Stimulated activated CD4-positive, alpha-beta T cell treated with anti-CD3 and anti-CD28 coated beads, Interleukin-4, amount 100 ng/mL, for 1 hour (primary cell): ENCODE results near the gene ATL2.
A peak's percentile ranks its signal among the peaks of the same experiment; 100 is the strongest.
"Not testable (repeated sequence)": the region's sequence is repeated elsewhere in the genome, so short reads cannot be mapped to it uniquely, and the experiment has no call there.

ENCODE experiments used
- DNase-seq: peaks from one replicate; pipeline ENCODE4 v3.0.0-alpha.2; 2020

ATL2 gene

DNA sequence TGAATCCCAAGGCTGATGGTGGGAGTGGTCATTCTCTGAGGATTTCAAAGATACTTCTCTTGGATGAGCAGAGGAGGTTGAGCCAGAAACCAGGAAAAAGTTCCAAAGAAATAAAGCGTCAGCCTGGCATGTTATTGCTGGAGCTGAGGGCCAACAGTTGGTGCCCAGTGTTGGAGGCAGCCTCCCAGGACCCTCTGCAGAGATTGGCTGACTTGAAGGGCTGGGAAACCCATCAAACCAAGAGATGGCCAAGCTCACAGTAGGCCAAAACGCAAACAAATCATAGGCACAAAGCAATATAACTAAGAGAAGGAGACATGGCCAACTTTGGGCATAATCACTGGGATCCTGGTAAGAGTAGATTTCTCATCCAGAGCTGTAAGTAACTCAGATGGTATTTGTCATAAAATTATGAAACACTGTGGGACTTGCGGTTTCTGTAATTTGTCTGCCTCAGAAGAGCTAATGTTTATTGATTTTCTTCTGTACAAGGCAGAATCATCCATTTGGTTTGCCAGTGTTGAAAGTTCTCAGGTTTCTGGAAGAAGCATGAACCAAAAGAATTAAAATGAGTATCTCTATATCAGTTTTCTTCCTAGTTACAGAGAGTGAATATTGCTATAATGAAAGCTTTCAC, 108.3 kb downstream of the ATL2 start:
- no peak for DNase-seq

DNA sequence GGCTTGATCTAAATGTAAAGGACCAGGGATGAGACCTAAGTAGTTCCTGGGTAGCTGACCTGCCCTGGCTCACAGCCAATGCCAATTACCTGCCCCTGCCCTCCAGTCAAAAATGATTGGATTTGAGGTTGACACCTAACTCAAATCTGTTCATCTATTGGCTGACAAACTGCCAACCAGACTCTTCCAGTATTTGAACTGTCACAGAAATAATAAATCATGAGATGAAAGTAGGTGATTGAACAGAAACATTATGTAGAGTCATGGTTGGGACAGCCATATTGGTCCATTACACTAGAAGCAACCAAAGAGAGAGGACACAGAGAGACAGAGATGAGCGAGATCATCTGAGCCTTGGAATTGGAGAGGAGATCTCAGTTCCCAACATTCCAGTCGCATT, 109.1 kb downstream of the ATL2 start:
- DNase-seq: no peak

DNA sequence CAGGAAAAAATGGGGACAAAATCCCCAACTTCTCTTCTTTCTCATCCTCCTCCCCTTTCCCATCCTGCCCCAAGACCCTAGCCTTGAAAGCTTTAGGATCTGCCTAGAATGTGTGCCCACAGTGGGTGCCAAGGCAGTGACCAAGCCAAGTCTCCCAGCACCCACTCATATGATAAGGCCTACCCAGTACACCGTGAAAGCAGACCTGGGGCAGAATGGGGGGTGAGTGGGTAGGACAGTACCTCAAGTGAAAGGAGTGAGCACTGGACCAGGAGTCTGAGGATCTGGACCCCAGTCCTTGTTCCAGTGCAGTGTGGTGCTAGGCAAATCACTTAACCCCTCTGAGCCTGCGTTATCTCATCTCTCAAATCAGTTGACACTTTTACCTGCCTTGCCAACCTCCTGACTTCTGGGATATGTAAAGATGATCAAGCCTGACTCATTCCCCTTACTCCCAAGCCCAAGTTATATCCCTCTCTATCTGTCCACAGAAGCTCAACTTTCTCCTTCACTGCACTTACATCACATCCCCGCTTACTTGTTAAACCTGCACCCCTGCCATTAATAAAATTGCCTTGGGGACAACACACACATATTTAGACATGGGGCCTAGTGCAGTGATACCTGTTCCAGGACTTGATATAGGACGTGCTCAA, 109.7 kb downstream of the ATL2 start:
- no peak for DNase-seq

DNA sequence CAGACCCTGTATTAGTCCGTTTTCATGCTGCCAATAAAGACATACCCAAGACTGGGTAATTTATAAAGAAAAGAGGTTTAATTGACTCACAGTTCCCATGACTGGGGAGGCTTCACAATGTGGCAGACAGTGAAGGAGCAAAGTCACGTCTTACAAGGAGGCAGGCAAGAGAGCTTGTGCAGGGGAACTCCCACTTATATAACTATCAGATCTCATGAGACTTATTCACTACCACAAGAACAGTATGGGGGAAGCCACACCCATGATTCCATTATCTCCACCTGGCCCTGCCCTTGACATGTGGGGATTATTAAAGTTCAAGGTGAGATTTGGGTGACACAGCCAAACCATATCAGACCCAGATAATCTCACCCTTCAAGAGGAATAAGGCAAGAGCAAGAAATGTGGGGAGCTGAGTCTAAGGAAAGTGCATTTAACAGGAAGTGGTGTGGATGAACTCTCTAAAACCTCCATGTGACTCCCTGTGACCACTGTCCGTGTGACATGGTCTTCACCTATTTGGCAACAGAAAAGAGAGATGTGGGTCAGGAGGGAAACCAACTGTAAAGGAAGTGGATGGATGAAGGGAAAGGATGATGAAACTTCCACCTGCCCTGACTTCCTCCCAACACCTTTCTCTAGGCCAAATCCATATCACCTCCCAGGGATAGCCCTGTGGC, 110.6 kb downstream of the ATL2 start:
- DNase-seq: no peak

DNA sequence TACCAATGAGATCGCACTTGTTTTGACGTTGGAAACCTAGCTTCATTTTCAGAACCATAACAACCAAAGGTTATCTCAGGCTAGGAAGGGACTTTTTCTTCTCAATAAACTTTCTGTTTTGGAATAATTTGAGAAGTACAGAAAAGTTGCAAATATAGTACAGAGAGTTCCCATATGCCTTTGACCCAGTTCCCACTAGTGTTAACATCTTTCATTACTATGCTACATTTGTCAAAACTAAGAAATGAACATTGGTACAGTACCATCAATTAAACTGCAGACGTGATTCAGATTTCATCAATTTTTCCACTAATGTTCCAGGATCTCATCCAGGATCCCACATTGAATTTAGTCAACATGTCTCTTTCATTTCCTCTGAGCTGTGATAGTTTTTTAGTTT, 111.6 kb downstream of the ATL2 start:
- DNase-seq: no peak

DNA sequence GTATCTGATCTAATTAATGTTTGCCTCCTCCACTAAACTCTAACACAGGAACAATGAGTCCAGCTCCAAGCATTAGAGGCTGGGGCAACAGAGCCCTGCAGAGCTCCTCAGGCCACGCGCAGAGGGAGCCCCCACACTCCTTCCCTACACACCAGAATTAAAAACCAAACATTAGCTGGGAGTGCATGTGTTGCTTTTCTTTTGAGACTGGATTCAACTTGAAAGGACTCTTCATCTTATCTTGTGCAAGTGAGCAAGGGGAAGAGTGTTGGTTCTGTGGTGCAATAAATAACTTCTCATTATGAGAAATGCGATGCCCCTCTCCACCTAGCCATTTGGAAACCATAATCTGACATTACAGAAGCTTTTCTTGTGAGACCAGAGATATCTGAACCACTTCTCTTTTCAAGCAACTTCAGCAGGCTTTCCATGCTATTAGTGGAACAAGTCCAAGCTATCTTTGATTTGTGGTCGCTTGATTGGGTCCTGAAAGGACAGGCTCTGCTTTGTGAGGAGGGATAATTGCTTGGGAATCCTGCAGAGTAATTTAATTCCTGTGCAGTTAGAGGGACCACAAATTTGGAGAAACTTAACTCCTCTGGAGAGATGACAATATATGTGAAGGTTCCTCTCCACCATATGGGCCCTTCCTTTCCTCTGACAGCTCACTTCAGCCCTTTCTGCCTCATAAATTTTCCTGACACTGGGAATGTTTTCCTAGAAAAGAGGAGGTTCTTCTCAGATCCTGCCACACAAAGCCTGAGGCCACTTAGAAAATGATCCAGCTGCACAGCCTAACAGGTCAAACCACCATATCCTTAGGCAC, 112.5 kb downstream of the ATL2 start:
- DNase-seq: no peak

DNA sequence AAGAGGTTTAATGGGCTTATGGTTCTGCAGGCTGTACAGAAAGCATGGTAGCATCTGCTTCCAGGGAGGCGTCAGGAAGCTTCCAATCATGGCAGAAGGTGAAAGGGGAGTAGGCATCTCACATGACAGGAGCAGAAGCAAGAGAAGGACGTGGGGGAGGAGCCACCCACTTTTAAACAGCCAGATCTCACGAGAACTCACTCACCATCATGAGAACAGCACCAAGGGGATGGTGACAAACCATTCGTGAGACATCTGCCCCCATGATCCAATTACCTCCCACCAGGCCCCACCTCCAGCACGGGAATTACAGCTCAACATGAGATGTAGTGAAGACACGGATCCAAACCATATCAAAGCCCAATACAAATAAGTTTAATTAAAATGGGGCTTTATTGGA, 113.8 kb downstream of the ATL2 start:
- no peak for DNase-seq

DNA sequence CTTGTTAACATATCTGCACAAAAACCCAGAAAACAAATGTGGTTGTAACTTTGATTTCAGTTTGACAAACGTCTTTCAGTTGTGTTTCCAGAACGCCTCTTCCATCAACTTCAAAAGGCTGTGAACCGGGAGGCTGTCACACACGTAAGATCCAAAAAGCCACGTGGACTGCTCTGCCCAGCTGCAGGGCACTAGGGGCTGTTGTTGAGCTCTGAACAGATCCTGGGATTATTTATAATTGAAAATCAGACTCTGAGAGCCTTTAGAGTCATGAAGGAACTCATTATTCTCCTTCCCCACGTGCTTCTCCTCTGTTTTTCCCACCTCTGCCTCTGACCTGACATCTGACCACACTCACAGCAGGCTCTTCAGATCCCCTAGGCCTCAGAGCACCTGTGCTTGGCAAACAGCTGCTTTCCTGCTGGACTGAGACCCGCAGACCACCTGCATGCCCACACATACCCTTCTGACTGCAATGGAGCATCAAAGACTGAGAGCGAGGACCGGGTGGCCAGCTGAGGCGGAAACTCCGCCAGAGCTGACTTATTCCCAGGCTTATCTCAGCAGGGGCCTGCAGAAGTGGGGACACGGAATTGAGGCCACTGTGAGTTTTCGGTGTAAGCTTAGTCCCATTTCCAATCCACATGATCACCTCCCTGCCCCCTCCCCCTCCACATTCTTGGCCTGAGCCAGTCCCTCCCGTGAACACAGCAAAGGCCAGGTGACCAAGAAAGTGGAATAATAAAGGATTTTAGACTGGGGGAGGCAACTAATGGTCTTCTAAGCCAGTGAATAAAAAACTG, 114.8 kb downstream of the ATL2 start:
- peak; percentile 15 for DNase-seq

DNA sequence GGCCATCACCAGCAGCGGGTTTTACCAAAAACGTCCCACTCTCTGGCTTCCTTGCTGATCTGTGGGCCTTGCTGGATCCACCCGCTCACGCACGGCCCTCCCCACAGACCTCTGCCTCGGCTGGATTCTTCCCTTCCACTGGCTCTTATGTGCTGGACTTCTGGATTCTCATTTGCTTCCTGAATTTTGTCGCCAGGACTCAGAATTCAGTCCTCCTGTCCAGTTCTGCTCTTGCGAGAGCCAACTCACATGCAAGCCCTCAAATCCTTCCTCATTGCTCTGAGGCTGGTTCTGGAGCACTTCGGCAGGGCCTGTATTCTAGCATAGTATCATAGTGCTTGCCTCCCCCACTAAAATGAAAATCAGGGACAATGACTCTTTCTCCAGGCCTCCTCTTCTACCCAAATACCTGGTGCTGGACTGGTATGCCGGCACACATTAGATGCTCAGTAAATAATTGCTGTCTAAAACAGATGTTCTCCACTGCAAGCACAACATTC, 115.5 kb downstream of the ATL2 start:
- DNase-seq: no peak

DNA sequence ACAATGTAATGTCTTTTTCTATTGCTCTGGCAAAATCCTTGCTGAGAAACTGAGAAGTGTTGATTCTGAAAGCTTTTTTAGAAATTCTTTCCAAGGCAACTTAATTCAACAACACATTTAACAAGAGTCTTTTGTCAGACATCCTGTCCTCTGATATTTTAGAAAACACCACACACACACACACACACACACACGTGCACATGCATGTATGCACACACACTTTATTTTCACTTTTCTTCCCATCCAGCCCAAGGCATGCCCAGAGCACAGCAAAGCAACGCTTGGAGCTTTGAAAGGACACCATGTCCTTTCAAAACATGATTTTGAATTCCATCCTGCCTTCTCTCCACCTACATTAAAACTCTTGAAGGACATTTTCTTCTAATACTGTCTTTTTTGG, 116.1 kb downstream of the ATL2 start:
- no peak for DNase-seq

DNA sequence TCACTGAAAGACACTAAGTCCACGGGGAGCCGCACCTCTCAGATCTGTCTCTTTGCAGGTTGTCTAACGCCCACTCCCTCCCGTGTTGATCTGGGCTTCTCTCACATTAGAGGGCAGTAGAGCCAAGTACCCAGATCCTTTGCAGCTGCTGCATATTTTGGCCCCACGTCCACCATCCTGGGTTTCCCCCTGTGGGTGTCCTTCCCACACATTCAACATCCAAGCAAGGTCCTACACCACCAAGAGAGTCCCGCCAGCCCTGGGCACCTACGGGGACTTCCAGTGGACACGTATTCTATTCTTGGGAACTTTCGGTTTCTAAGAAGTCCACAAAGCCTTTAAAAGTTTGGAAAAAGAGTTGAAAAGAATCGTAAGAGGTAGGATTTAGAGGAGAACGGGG, 116.6 kb downstream of the ATL2 start:
- DNase-seq: peak; percentile 5

DNA sequence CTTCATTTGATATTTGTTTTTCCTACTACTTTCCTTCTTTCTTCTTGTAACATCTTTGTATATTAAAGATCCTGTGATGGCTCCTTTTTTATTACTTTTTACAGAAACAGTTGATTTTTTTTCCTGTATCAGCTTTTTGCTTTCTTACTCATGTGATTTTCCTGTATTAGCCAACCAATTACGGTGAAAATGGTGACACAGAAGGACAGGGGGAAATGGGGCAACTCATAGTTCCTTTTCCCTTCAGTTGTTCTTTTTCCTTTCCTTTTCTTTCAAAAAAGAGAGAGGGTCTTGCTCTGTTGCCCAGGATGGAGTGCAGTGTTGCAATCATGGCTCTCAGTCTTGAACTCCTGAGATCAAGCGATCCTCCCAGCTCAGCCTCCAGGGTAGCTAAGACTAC, 117.8 kb downstream of the ATL2 start:
- DNase-seq: no peak

DNA sequence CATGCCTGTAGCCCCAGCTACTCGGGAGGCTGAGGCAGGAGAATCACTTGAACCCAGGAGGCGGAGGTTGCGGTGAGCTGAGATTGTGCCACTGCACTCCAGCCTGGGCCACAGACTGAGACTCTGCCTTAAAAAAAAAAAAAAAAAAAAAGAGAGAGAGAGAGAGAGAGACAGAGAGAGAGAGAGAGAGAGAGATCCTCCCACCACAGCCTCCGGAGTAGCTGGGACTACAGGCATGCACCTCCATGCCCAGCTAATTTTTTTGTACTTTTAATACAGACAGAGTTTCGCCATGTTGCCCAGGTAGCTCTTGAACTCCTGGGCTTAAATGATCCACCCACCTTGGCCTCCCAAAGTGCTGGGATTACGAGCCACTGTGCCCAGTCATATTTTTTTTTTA, 119.4 kb downstream of the ATL2 start:
- DNase-seq: not testable (repeated sequence)

DNA sequence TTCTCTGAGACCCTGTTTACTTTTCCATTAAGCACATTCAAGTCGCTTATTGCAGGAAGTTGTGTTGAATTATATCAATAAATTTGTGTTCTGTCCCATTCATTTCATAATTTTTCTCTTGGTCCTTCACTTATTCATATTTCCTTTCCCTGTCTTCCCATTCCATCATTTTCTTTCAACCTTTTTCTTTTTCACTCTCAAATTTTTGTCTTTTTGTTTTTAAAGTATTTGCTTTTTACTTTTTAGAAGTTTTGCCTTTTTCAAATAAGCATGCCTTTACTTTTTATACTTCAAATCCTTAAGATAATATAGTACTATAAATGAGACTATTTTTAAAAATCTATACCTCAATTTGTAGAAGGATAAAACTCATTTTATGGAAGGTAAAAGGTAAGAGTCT, 120.5 kb downstream of the ATL2 start:
- DNase-seq: no peak

DNA sequence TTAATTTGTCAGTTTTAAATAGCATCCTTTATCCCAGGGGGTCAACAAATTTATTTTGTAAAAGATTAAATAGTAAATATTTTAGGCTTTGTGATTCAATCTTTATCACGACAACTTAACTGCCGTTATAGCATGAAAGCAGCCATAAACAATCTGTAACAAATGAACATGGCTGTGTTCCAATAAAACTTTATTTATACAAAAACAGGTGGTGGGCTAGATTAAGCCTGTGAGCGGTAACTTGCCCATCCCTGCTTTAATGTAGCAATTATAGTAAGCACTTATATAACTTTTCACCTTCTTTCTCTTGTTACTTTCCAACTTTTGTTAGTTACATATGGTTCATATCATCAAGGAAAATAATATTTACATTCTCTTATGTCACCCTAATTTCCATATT, 121.9 kb downstream of the ATL2 start:
- no peak for DNase-seq

DNA sequence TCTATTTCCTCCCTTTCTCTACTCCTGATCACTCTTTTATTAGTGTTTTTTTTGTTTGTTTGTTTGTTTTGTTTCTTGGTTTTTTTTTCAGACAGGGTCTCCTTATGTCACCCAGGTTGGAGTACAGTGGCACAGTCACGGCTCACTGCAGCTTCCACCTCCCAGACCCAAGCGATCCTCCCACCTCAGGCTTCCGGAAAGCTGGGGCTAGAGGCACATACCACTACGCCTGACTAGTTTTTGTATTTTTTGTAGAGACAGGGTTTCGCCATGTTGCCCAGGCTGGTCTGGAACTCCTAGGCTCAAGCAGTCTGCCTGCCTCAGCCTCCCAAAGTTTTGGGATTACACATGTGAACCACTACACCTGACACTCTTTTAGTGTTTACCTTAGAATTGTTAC, 122.3 kb downstream of the ATL2 start:
- DNase-seq: no peak

DNA sequence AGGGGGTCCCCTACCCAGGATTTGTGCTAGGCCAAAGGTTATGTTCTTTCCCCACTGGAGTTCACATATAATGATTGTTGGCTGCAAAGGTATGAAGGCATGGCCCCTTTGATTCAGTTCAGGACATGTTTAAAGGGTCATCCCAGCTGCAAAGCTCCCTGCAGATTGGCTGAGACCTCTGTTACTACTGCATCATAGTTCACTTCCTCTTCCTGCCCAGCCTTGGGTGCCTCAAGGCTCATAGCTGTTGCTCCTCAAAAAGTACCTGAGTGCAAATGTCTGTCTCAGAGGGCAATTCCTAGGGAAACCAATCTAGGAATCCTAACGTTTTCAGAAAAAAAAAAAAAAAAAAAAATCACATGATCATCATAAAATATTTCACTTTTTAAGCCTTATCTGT, 125.1 kb downstream of the ATL2 start:
- DNase-seq: no peak

DNA sequence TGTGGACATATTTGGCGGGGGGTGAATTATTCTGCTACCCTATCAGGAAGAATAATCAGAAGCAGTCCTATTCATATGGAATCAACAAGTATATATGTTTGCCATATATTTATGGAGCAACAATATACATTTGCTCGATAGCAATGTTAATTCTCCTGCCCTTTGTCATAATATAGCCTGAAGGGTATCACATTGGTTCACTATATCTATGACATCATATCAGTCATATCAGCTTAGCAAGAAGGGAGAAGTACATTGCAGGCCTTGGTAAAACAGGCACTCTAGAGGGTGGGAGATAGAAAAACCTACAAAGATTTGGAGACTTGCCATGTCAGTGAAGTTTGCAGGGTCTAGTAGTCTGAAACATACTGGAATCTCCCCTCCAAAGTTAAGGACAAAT, 128.4 kb downstream of the ATL2 start:
- DNase-seq: no peak

DNA sequence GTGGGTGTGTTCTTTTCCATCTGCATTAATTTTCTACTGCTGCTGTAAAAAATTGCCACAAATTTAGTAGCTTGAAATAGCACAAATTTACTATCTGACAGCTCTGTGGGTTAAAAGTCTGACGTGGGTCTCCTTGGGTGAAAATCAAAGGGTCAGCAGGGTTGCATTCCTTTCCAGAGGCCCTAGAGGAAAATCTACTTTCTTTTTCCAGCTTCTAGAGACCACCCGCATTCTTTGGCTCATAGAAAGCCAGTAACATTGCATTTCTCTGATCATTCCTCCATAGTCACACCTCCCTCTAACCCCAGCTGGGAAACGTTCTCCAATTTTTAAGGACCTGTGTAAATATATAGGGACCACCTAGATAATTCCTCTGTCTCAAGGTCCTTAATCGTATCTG, 128.8 kb downstream of the ATL2 start:
- DNase-seq: no peak

DNA sequence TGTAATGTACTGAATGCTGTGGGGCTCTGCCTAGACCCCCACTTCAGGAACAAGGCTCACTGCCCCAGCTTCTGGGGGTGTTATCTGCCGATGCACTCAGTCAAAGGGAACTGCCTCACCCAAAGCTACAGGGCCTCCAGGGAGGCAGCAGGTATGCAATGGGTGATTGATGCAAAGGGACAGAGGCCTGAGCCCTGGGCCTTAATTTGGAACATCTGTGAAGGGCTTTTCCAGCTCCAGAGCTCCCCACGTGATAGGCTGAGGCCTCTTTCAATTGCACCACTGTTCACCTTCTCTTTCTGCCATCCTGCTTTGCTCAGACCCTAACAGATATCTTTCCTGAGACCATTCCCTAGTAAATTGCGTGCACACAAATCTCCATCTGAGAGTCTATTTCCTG, 131.0 kb downstream of the ATL2 start:
- no peak for DNase-seq

DNA sequence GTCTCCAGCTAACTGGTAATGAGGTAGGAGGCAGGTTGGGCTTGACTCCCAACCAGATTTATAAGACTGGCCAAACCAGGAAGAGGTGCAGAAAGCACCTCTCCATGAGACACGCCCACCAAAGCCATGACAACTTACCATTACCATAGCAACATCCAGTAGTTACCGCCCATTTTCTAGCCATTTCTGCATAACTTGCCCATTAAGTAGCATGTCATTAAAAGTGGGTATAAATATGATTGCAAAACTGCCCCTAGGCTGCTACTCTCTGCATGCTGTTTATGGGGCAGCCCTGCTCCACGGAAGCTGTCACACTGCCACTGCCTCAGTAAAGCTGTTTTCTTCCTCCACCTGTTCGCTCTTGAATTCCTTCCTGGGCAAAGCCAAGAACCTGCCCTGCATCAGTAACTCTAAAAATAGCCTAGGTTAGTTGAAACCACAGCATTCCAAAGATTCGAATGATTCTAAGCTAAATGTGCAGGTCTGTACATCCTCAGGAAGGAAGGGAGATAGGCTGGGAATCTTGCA, 131.9 kb downstream of the ATL2 start:
- DNase-seq: no peak

DNA sequence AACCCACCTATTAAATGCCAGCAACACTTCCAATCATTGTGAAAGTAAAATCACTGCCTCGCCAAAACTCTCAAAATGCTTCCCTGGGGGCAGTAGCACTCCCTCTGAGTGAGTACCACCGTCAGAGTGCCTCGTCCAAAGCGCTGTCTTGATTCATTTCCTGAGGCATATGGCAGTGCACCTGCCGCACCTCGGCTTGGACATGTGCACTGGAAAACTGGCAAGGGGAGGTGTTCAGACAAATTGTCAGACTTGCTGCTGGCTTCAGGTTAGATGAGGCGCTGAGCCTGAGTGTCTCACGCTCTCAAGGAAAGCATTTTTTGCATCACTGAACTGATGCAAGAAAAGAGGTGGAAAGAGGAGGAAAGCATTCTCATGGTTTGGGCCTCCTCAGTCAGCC, 132.8 kb downstream of the ATL2 start:
- DNase-seq: no peak
